Measurements from ENCODE around the gene DLST. TPM values are rescaled to one million over a fixed set of nuclear protein-coding genes. Genes with fewer than 3 reads are reported as not detected.

The DLST gene
- total RNA-seq, 2 experiments from 2014 or later: 74.4 to 95.7 TPM

DNA sequence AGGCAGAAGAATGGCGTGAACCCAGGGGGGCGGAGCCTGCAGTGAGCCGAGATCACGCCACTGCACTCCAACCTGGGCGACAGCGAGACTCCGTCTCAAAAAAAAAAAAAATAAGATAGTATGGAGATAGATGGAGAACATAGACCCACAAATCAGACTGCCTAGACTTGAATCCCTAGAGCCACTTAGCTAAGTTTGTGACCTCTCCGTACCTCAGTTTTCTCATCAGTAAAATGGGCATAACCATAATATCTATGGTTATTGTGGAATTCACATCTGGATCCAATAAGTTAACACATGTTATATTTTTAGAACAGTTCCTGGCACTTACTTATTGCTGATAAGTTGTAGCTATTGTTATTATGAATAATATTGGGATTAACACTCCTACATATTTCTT lies 13.0 kb upstream of the DLST start:
- no peak overlapping the region for H3K27ac ChIP-seq (ENCODE audit: low read depth, low read length, poor library complexity, severe bottlenecking)
- H3K4me3 ChIP-seq (ENCODE audit: low read depth, low read length, poor library complexity, severe bottlenecking): no peak overlapping the region
- no TSS peak for BruUV-seq (replicated peaks)
- intact Hi-C loops (cut with micrococcal nuclease; ENCODE audit: unreplicated experiment): loop anchor here (10.0 kb wide), 1 partner anchor 436 kb away; no protein-coding TSS in a partner anchor
- H3K9me3 ChIP-seq (ENCODE audit: low read length): no peaks in the 10 kb centered on the region
- no peaks in the 10 kb centered on the region for H3K79me2 ChIP-seq (ENCODE audit: insufficient read depth, low read depth, low read length)
- no peaks in the 10 kb centered on the region for H3K4me1 ChIP-seq (ENCODE audit: insufficient read depth, low read length, poor library complexity, severe bottlenecking)
- POLR2A ChIA-PET: interaction anchor here (0.6 to 2.1 kb wide), 5 partner anchors 10 to 260 kb away, joined by 3 to 11 read pairs (median 4); partner anchors contain the start of gene RPS6KL1
- CTCF ChIA-PET (ENCODE audit: unreplicated experiment): no interaction called here
- no peak for TF ChIP-seq EZH2phosphoT487 (IDR thresholded peaks at IDR 0.05; ENCODE audit: borderline replicate concordance, low read depth, low read length)
- TF ChIP-seq, protein P1, sequence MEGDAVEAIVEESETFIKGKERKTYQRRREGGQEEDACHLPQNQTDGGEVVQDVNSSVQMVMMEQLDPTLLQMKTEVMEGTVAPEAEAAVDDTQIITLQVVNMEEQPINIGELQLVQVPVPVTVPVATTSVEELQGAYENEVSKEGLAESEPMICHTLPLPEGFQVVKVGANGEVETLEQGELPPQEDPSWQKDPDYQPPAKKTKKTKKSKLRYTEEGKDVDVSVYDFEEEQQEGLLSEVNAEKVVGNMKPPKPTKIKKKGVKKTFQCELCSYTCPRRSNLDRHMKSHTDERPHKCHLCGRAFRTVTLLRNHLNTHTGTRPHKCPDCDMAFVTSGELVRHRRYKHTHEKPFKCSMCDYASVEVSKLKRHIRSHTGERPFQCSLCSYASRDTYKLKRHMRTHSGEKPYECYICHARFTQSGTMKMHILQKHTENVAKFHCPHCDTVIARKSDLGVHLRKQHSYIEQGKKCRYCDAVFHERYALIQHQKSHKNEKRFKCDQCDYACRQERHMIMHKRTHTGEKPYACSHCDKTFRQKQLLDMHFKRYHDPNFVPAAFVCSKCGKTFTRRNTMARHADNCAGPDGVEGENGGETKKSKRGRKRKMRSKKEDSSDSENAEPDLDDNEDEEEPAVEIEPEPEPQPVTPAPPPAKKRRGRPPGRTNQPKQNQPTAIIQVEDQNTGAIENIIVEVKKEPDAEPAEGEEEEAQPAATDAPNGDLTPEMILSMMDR (conservative IDR thresholded peaks at IDR 0.05; ENCODE audit: low read length): no peak
- no peak overlapping the region for H3K4me2 ChIP-seq (ENCODE audit: low read length)
- no peaks in the 10 kb centered on the region for H3K36me3 ChIP-seq (ENCODE audit: insufficient read depth, low read length)
- DNase-seq (ENCODE audit: low spot score): no peak
- H4K20me1 ChIP-seq (ENCODE audit: insufficient read depth, low read length): no peaks in the 10 kb centered on the region
- no peak overlapping the region for H2AFZ ChIP-seq (ENCODE audit: low read length)
- no peaks in the 10 kb centered on the region for H3K9me2 ChIP-seq (ENCODE audit: insufficient read depth, low read length)

DNA sequence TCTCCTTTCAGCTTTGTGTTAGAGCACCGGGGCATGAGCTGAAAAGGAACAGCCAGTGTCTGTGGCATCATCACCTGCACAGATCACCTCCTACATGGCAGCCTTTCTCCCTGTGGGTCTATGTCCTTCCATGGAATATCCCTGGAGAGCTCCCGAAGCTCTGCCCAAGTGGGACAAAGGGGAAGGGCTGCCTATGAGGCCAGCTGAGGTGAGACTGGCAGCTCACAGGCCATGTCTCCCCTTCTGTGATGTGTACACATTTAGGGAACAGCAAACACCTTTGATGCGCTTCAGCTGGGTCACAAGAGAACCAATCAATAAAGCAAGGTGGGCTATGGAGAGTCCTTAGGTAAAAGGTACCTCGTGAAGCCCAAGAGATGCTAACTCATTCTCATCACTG lies 9.9 kb upstream of the DLST start:
- TF ChIP-seq, protein P1 (conservative IDR thresholded peaks at IDR 0.05; ENCODE audit: low read length): no peak
- TF ChIP-seq EZH2phosphoT487 (IDR thresholded peaks at IDR 0.05; ENCODE audit: borderline replicate concordance, low read depth, low read length): no peak
- Histone ChIP-seq H3K27ac (ENCODE audit: low read depth, low read length, poor library complexity, severe bottlenecking) (no peak overlapping the region), H3K4me2 (ENCODE audit: low read length) (no peak overlapping the region), H3K36me3 (ENCODE audit: insufficient read depth, low read length) (no peaks in the 10 kb centered on the region), H3K9me3 (ENCODE audit: low read length) (no peaks in the 10 kb centered on the region), H3K79me2 (ENCODE audit: insufficient read depth, low read depth, low read length) (no peaks in the 10 kb centered on the region), H4K20me1 (ENCODE audit: insufficient read depth, low read length) (no peaks in the 10 kb centered on the region), H3K9me2 (ENCODE audit: insufficient read depth, low read length) (no peaks in the 10 kb centered on the region), H2AFZ (ENCODE audit: low read length) (no peak overlapping the region), H3K4me3 (ENCODE audit: low read depth, low read length, poor library complexity, severe bottlenecking) (no peak overlapping the region), H3K4me1 (ENCODE audit: insufficient read depth, low read length, poor library complexity, severe bottlenecking) (peaks cover 15% of the 10 kb centered on the region)
- intact Hi-C loops (cut with micrococcal nuclease; ENCODE audit: unreplicated experiment): no loop called here
- no TSS peak for BruUV-seq (replicated peaks)
- no peak for DNase-seq (ENCODE audit: low spot score)
- POLR2A ChIA-PET: interaction anchor here (0.6 to 2.5 kb wide), 7 partner anchors 9 to 247 kb away, joined by 3 to 8 read pairs (median 4); partner anchors contain the start of gene ACYP1
- CTCF ChIA-PET (ENCODE audit: unreplicated experiment): interaction anchor here (1.1 to 1.3 kb wide), 2 partner anchors 11 to 52 kb away, joined by 4 to 7 read pairs; partner anchors contain the start of gene RPS6KL1

DNA sequence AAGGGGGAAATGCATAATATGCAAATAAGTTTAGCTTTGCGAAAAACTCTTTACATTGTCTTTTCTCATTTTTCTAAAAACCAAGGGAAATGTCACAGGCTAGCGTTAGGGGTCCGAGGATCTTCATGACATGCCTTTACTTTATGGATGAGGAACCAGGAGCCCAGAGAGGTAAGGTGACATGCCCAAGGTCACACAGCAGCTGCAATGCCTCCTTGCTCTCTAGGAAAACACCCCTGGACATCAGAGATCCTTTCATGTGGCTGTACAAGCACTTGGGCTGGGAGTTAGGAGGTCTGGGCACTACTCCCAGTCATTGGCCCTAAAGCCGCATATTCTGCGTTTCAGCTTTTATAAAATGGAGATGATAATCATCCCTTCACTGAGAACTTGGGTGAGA lies 6.5 kb upstream of the DLST start:
- intact Hi-C loops (cut with micrococcal nuclease; ENCODE audit: unreplicated experiment): no loop called here
- CTCF ChIA-PET (ENCODE audit: unreplicated experiment): interaction anchor here (2.0 kb wide), 1 partner anchor 14 kb away, joined by 7 read pairs; no protein-coding TSS in a partner anchor
- POLR2A ChIA-PET: interaction anchor here (0.6 to 1.4 kb wide), 3 partner anchors 30 to 194 kb away, joined by 3 to 4 read pairs (median 3); partner anchors contain the start of gene RPS6KL1
- no peaks in the 10 kb centered on the region for H3K79me2 ChIP-seq (ENCODE audit: insufficient read depth, low read depth, low read length)
- no peak overlapping the region; the same call in 1 of the 2 replicates for H2AFZ ChIP-seq (ENCODE audit: low read length)
- no TSS peak for BruUV-seq (replicated peaks)
- TF ChIP-seq, protein P1 (conservative IDR thresholded peaks at IDR 0.05; ENCODE audit: low read length): no peak
- TF ChIP-seq EZH2phosphoT487 (IDR thresholded peaks at IDR 0.05; ENCODE audit: borderline replicate concordance, low read depth, low read length): no peak
- H3K9me3 ChIP-seq (ENCODE audit: low read length): no peaks in the 10 kb centered on the region
- no peaks in the 10 kb centered on the region for H3K36me3 ChIP-seq (ENCODE audit: insufficient read depth, low read length)
- H3K27ac ChIP-seq (ENCODE audit: low read depth, low read length, poor library complexity, severe bottlenecking): no peak overlapping the region
- no peaks in the 10 kb centered on the region for H4K20me1 ChIP-seq (ENCODE audit: insufficient read depth, low read length)
- no peak for DNase-seq (ENCODE audit: low spot score)
- H3K4me3 ChIP-seq (ENCODE audit: low read depth, low read length, poor library complexity, severe bottlenecking): no peak overlapping the region
- no peaks in the 10 kb centered on the region for H3K9me2 ChIP-seq (ENCODE audit: insufficient read depth, low read length)
- H3K4me2 ChIP-seq (ENCODE audit: low read length): peak overlapping the region; percentile 49; the same call in 1 of the 2 replicates
- H3K4me1 ChIP-seq (ENCODE audit: insufficient read depth, low read length, poor library complexity, severe bottlenecking): peaks cover 22% of the 10 kb centered on the region

All from OCI-LY7 (cell line).